Esophagus muscularis mucosa (tissue), 3 donors: ENCODE data around the gene IRX5.

Experiments
- CTCF ChIP-seq, 3 experiments: fragments of 200-600 bp in 2 of 3; fragments of 450-650 bp in 1 of 3; sonication (generic) in 2 of 3; IDR thresholded peaks; one replicate each; pipeline ENCODE4 v1.5.1; 2017 to 2019; ENCODE audit warnings: antibody characterized with exemption in 3 of 3, mild to moderate bottlenecking in 2 of 3, moderate library complexity in 1 of 3
- EP300 ChIP-seq: sonication (generic); formaldehyde crosslinking; IDR thresholded peaks from one replicate; pipeline ENCODE4 v1.6.1; 2017; ENCODE audit warnings: antibody characterized with exemption

- TF ChIP-seq CTCF (IDR thresholded peaks at IDR 0.05) (no peak), EP300 (no peak)
Measured at GRCh38 chr16:54964239-54964638, 33.6 kb downstream of the IRX5 start.
